SK-N-SH treated with all-trans-retinoic acid at 6 μM for 48 hours (cell line): ENCODE measurements around the gene UBXN2A.

Source experiments
- ATAC-seq: fragments of 200-7000 bp; cut with Tn5 transposase; 3 replicates; pipeline ENCODE4 v1.9.1; 2020; ENCODE audit warnings: mild to moderate bottlenecking, moderate library complexity
- BACH2 ChIP-seq: fragments of 250-450 bp; sonication (Bioruptor Pico); IDR thresholded peaks from 2 replicates; pipeline ENCODE4 v1.9.0; 2021; ENCODE audit warnings: mild to moderate bottlenecking, borderline replicate concordance
- CREB5 ChIP-seq: fragments of 250-450 bp; sonication (Bioruptor Pico); IDR thresholded peaks from 2 replicates; pipeline ENCODE4 v1.5.1; 2020; ENCODE audit warnings: low read depth, mild to moderate bottlenecking, moderate library complexity
- CSDC2 ChIP-seq: fragments of 250-450 bp; sonication (Bioruptor Pico); IDR thresholded peaks from 2 replicates; pipeline ENCODE4 v1.5.0; 2020; ENCODE audit warnings: mild to moderate bottlenecking, moderate library complexity
- CSRNP3 ChIP-seq: fragments of 250-450 bp; sonication (Bioruptor Pico); IDR thresholded peaks from 2 replicates; pipeline ENCODE4 v1.5.1; 2021; ENCODE audit warnings: mild to moderate bottlenecking, moderate library complexity
- ESRRG ChIP-seq: fragments of 250-450 bp; sonication (Bioruptor Pico); IDR thresholded peaks from 2 replicates; pipeline ENCODE4 v1.6.1; 2021; ENCODE audit warnings: mild to moderate bottlenecking
- ISL1 ChIP-seq: fragments of 250-450 bp; sonication (Bioruptor Pico); IDR thresholded peaks from 2 replicates; pipeline ENCODE4 v2.1.2; 2022; ENCODE audit warnings: mild to moderate bottlenecking, moderate library complexity
- OSR1 ChIP-seq: fragments of 250-450 bp; sonication (Bioruptor Pico); IDR thresholded peaks from 2 replicates; pipeline ENCODE4 v1.8.0; 2022; ENCODE audit warnings: moderate library complexity, mild to moderate bottlenecking, inconsistent platforms
- PATZ1 ChIP-seq: fragments of 250-450 bp; sonication (Bioruptor Pico); IDR thresholded peaks from 2 replicates; pipeline ENCODE4 v1.8.0; 2020; ENCODE audit warnings: mild to moderate bottlenecking, moderate library complexity, borderline replicate concordance
- POU6F1 ChIP-seq: fragments of 250-450 bp; sonication (Bioruptor Pico); IDR thresholded peaks from 2 replicates; pipeline ENCODE4 v1.8.0; 2021; ENCODE audit warnings: low read depth, mild to moderate bottlenecking, moderate library complexity, borderline replicate concordance
- PPARA ChIP-seq: fragments of 250-450 bp; sonication (Bioruptor Pico); IDR thresholded peaks from 2 replicates; pipeline ENCODE4 v1.5.0; 2020; ENCODE audit warnings: mild to moderate bottlenecking, borderline replicate concordance
- RARB ChIP-seq: fragments of 250-450 bp; sonication (Bioruptor Pico); IDR thresholded peaks from 2 replicates; pipeline ENCODE4 v1.8.0; 2021; ENCODE audit warnings: mild to moderate bottlenecking, moderate library complexity
- SNAI2 ChIP-seq: fragments of 250-450 bp; sonication (Bioruptor Pico); IDR thresholded peaks from 2 replicates; pipeline ENCODE4 v1.5.0; 2020; ENCODE audit warnings: mild to moderate bottlenecking, moderate library complexity
- TCF4 ChIP-seq: fragments of 250-450 bp; sonication (Bioruptor Pico); IDR thresholded peaks from 2 replicates; pipeline ENCODE4 v1.8.0; 2021; ENCODE audit warnings: mild to moderate bottlenecking, moderate library complexity, borderline replicate concordance
- TOX ChIP-seq: fragments of 250-450 bp; sonication (Bioruptor Pico); IDR thresholded peaks from 2 replicates; pipeline ENCODE4 v1.8.0; 2021; ENCODE audit warnings: mild to moderate bottlenecking, moderate library complexity, borderline replicate concordance
- TSHZ2 ChIP-seq: fragments of 250-450 bp; sonication (Bioruptor Pico); IDR thresholded peaks from 2 replicates; pipeline ENCODE4 v1.5.0; 2020; ENCODE audit warnings: mild to moderate bottlenecking, moderate library complexity
- ZC3H10 ChIP-seq: fragments of 250-450 bp; sonication (Bioruptor Pico); IDR thresholded peaks from 2 replicates; pipeline ENCODE4 v1.5.1; 2021; ENCODE audit warnings: mild to moderate bottlenecking, moderate library complexity
- ZFP3 ChIP-seq: fragments of 250-450 bp; sonication (Bioruptor Pico); IDR thresholded peaks from 2 replicates; pipeline ENCODE4 v1.5.0; 2020; ENCODE audit warnings: mild to moderate bottlenecking, moderate library complexity
- ZNF565 ChIP-seq: fragments of 450-650 bp; formaldehyde crosslinking; conservative IDR thresholded peaks from 2 replicates; pipeline ENCODE4 v1.5.0; 2020; ENCODE audit warnings: low read depth, mild to moderate bottlenecking, moderate library complexity
- ZNF70 ChIP-seq: fragments of 450-650 bp; formaldehyde crosslinking; IDR thresholded peaks from 2 replicates; pipeline ENCODE4 v1.5.0; 2020; ENCODE audit warnings: mild to moderate bottlenecking, moderate library complexity

UBXN2A gene

GRCh38 chr2:24022975-24023575 lies 82.8 kb downstream of the UBXN2A start:
- TF ChIP-seq RARB (CRISPR knock-in tag) = no peak
- TF ChIP-seq CSRNP3 (CRISPR knock-in tag) = no peak
- TF ChIP-seq SNAI2 (CRISPR knock-in tag) = no peak
- TF ChIP-seq PPARA = no peak
- no peak for TF ChIP-seq ESRRG (CRISPR knock-in tag)
- TF ChIP-seq ZNF565 (CRISPR knock-in tag) = no peak
- TF ChIP-seq BACH2 (CRISPR knock-in tag) = no peak
- no peak for TF ChIP-seq ZNF70 (CRISPR knock-in tag)
- TF ChIP-seq CREB5 (CRISPR knock-in tag) = no peak
- TF ChIP-seq POU6F1 (CRISPR knock-in tag) = no peak
- no peak for TF ChIP-seq TSHZ2 (CRISPR knock-in tag)
- no peak for TF ChIP-seq OSR1 (CRISPR knock-in tag)
- TF ChIP-seq ZC3H10 = no peak
- TF ChIP-seq ISL1 (CRISPR knock-in tag) = no peak
- TF ChIP-seq PATZ1 = no peak
- TF ChIP-seq ZFP3 = no peak
- no peak for TF ChIP-seq TOX
- no peak for TF ChIP-seq CSDC2 (CRISPR knock-in tag)
- no peak for TF ChIP-seq TCF4
- no peak for ATAC-seq

GRCh38 chr2:24024018-24024417 lies 83.8 kb downstream of the UBXN2A start:
- peak; percentile 37 for ATAC-seq
- TF ChIP-seq POU6F1 (CRISPR knock-in tag) (no peak), ZNF70 (CRISPR knock-in tag) (no peak), SNAI2 (CRISPR knock-in tag) (no peak), CSRNP3 (CRISPR knock-in tag) (no peak), ZFP3 (no peak), ZNF565 (CRISPR knock-in tag) (no peak), PATZ1 (no peak), PPARA (no peak), CREB5 (CRISPR knock-in tag) (no peak), TSHZ2 (CRISPR knock-in tag) (no peak), BACH2 (CRISPR knock-in tag) (no peak), ZC3H10 (no peak)
